Hindlimb muscle (tissue), 1 donor: Measurements from ENCODE around the gene KIAA0753. TPM values are rescaled to one million over a fixed set of nuclear protein-coding genes. Genes with fewer than 3 reads are reported as not detected.

ENCODE experiments used
- DNase-seq: peaks from one replicate; pipeline ENCODE4 v3.0.0-alpha.2; 2013
- polyA plus RNA-seq: library from polyadenylated mRNA; unstranded; fragments of 120-200 nt; gene quantifications from one replicate; pipeline ENCODE4 v1.2.1, GENCODE V29; 2013; ENCODE audit not compliant: insufficient read length

The KIAA0753 gene
- polyA plus RNA-seq, 1 donor, result 12.9 TPM

DNA sequence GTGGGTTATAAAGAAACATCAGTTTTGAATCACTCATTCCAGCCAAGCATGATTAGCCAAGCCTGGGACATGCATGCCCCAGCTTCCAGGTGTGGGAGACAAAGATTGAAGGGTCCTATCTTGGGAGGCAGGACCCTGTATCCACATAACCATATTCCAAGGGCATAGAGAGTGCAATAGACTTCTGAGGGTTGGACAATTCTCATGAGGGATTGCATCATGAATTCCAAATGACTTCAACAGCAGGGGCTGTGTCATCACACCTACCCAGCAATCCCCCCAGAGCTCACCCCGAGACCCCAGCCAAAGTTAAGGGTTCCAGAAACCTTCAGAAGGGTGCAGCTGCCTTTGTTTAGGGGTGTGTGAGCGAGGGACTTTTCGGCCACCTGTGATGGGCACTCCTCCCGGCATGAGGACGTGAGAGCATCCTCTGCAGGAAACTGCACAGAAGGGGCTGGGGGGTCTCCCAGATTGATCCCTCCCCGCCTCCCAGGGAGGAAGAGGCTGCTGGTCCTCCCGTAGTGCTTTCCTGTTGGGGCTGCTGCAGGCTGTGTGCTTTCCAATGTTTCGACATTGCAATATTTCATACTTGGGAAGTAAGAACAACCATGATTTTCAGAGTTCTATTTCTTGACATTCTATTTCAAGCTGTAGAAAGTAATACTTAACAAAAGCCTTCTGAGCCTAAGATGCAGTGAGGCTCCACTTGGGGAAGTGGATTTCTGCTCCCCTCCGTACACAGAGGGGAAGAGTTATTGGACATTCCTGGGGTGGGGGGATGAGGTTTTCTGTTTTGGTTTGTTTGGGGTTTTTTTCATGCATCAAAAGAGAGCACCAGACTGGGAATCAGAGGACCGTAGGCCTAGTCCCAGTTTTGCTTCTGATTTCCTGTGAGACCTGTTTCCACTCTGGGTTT, 70.9 kb downstream of the KIAA0753 start:
- no peak for DNase-seq

DNA sequence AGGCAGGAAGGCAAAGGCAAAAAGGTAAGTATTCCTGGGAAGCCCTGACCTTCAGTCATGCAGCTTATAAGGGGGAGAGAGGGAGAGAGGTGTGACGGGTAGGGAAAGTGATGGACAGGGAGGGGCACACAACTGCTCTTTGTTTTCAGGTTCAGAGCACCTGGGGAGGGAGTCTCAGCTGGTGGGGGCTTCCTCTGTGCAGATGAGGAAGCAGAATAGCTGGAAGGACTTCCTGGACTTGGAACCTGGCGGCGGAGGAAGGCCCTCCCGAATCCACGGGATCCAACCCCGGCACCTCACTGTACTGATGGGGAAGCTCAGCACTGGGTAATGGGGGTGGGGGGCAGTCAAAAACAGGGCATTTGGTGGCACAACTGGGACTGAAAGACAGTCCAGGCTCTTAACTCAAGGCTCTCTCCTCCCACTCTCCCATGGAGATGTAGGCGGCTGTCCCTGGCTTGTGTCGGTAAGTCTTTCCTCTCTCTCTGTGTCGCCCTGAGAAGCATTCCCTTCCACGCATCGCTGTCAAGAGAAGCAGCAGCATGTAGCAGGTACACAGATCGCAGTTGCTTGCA, 72.2 kb downstream of the KIAA0753 start:
- no peak for DNase-seq

DNA sequence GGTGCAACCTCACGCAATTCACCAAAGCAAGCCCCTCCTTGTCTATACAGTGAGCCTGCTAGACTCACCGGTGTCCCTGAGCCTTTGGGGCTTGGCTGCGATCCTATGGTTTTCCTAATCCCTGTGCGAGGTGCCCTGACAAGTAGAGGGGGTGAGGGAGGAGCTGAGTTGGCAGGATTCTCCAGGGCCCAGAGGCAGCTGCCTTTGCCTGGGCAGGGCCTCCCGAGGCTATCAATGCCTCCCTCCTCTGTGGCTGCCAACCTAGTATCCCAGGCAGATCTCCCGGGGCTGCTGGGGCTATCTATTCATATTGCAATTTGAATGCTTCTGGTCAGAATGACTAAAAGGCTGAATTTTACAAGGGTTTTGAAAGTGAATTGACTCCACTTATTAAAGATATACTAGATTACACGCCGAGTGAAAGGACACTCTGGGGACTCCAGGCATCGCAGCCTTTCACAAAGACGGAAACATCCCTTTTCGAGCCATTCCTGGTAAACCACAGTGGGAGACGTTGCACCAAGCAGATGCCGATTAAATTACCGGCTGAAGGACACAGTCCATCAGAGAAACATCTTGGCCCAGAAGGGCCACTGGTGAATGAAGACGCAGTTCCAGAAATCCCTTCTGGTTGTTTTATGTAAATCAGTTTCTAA, 72.9 kb downstream of the KIAA0753 start:
- no peak for DNase-seq

DNA sequence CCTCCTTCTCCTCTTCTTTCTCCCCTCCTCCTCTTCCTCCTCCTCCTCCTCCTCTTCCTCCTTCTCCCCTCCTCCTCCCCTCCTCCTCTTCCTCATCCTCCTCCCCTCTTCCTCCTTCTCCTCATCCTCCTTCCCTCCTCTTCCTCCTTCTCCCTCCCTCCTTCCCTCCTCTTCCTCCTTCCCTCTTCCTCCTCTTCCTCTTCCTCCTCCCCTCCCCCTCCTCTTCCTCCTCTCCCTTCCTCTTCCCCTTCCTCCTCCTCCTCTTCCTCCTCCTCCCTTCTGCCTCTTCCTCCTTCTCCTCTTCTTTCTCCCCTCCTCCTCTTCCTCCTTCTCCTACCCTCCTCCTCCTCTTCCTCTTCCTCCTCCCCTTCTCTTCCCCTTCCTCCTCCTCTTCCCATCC, 79.1 kb downstream of the KIAA0753 start:
- DNase-seq, result no peak

DNA sequence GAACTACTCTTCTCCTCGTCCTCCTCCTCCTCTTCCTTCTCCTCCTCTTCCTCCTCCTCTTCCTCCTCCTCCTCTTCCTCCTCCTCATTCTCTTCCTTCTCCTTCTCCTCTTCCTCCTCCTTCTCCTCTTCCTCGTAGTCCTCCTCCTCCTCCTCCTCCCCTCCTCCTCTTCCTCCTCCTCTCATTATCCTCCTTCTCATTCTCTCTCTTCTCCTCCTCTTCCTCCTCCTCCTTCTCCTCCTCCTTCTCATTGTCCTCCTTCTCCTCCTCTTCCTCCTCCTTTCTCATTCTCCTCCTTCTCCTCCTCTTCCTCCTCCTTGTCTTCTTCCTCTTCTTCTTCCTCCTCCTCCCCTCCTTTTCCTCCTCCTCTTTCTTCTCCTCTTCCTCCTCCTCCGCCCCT, 80.0 kb downstream of the KIAA0753 start:
- no peak for DNase-seq

DNA sequence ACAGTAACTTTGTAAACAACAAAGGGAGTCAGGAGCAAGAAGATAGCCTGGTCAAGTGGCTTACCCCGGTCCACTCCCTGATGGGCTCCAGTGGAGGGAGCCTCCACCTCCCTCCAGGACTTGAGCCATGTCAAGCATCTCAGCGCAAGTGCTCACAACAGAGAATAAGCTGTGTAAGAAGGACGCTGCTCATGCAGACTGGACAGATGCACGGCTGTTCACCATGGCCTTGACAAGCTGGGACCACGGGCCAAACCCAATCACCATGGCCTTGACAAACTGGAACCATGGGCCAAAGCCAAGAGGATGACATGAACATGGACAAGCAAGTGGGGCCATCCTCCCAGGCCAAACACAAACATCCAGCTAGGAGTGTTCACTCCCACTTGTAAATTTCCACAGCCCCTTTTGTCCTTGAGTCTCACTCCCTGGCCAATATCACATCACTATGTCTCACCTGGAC, 80.7 kb downstream of the KIAA0753 start:
- DNase-seq, result no peak

DNA sequence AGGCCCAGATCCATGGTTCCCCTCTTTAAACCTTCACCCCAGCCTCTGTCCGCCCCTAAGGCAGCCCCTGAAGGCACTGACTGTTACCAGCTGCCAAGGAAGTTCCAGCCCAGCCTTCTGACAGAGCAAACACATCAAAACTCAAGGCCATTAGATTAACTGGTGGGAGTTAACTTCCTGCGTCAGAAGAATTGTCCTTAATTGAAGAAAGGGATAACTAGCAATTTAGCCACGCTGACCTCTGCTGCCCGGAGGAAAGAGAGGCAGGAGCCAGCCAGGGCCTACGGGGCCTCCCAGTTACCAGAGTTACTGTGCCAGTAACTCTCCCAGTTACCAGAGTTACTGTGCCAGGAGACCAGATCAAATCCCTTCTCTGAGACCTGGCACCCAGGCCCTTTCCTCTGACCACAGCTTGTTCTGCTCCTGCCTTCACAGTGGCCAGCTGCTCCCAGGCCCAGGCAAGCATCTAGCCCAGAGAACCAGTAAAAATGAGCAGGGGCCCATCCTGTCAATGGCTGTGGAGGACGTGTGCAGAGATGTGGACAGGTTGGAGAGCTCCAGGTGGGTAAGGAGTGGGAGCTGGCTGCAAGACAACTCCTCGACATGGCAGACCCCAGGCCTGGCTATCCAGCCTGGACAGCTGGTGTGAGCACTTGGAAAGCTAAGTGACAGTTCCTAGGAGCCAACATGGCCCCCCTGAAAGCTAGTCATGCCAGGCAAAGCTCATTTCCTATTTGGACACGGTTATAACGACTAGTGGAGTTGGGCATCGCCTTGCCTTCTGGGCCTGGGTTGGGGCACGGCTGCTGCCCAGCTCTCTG, 81.4 kb downstream of the KIAA0753 start:
- no peak for DNase-seq

DNA sequence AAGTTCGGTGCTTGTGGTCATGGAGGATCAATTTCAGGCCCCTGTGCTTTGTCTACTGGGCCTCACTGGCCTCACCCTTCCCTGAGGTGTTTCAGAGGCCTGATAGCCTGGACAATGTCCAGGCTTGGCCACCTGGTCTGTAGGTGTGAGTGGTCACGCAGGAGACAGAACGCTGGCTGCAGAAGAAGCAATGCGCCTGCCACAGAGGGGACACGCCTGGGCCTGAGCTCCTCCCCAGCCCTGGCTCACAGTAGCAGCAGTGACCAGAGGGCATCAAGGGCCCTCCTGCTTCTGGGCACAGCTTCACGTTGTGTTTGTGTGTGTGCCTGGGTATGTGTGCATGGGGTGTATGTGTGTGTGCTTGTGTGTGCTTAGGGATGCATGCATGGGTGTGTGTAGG, 82.2 kb downstream of the KIAA0753 start:
- DNase-seq, result no peak

DNA sequence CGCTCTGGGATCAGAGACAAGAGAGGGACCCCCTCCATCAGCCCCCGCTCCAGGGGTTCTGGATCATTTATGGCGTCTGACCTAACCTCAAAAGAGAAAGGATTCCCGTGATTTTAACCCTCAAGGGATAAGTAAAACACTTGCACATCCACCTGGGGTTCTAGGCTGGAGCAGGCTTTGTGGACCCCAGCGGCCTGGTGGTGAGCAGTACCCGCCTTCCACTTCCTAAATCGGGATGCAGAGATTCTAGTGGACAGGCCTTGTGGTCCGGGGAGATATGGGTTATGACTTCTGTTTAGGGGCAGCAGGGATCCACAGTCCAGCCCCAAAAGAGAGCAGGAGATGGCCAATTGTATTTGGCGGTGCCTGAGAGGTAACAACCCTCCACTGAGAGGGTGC, 83.5 kb downstream of the KIAA0753 start:
- DNase-seq, result no peak

DNA sequence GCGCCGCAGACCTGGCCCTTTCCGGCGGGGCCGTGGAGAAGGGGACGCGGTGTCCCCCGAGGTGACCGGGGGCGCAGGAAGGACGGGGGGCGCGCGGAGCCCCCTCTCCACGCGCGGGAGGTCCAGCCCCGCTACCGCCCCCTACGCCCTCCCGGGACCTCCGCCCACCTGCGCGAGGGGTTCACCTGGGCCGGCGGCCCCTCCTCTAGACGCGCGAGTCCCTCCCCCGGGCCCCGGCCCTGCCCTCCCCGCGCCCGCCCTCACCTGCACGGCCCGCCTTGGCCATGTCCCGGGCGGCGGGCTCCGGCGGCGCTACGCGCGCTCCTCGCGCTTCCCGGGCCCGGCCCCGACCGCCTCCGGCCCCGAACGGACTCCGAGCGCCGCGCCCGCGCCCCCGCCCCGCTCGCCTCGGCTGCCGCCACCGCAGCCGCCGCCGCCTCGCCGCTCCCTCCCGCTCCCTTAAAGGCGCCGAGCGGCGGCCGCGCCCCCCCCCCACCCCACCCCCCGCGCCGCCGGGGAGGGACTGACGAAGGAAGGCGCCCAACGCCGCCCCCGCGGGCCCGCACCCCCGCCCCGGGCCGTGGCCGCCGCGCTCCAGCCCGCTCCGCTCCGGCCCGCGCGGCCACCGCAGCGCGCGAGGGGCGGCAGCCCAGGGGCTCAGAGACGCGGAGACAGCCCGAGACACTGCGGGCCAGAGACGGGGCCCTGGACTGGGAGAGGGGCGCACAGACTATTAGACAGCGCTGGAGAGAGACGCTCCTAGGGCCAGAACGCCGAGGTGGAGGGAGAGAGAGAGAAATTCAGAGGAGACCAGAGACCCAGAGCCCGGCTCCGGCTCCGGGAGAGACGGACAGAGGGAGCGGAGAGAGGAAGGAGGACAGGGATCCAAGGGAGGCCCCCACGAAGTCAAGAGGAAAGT, 84.1 kb downstream of the KIAA0753 start, which contains the start of gene PITPNM3:
Gene PITPNM3 (minus strand): TSS at position 435 of the 919 bp plus-strand sequence. CDS start 149 bp downstream, at position 286.
- DNase-seq, result no peak

DNA sequence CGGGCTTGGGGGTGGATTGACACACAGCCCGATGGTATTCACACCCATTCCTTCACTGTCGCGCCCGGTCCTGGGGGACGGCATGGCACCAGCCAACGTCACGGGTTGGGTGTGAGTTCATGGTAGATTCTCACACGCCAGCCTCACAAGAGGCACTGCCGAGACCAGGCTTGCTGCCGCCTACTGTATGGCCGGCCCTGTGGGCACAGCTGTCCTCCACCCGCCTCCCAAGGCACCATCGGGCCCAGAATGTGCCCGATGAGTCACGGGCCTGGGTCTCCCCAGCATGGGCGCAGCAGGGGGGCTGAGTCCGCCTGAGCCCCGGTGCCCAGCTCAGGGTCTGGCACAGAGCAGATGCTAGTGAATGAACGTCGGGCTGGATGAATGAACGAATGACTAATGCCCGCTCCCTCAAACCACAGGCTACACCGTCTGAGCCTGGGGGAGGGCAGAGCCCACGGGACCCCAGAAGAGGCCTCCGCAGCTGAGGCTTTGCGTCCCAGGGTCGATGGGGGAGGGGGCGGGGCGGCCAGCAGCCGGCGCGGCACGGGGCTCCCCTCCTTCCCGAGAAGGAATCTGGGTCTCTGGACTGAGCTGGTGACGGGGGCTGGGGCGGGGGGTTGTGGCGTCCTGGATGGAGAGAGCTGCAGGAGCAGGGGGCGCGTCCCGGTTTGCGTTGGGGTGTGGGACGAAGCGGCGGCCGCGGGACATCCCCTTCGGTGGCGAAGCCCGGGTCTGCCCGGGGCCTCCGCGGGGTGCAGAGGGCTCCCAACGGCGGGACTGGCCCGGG, 85.0 kb downstream of the KIAA0753 start:
- no peak for DNase-seq

DNA sequence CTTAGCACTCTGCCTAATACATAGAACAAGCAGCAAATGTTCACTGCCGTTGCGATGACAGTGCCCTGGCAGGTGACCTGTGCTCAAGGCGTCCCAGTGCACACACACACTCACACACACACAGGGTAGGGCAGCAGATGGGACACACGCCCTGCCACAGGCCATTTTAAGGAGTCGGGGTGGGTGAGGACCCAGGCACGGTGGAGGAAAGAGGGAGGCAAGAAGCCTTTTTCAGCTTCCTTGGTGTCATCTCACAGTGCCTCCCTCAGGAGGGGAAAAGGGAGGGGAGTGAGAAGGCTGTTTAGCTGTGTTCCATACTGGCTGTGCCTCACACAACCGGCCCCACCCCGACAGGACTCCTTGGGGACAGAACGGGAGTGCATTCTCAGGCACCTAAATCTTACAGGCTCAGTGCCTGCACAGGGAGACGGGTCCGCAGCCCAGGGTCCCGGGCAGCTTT, 85.6 kb downstream of the KIAA0753 start:
- DNase-seq, result no peak

DNA sequence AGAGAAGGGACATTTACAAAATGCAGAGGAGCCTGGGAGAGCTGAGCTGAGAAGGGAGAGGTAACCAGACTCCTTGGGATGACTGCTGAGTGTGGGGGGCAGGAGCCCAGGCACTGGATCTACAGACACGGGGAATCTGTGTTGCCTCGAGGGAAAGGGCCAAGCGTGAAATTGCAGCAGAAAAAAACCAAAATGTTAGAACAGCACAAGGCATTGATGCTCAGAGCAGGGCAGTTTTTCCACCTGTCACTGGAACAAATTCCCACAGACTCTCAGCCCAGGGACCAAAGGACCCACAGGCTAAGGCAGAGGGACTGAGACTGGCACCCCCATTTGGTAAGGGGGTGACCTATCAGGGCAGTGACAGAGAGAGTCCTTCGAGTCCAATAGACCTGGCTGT, 86.2 kb downstream of the KIAA0753 start:
- DNase-seq, result no peak

DNA sequence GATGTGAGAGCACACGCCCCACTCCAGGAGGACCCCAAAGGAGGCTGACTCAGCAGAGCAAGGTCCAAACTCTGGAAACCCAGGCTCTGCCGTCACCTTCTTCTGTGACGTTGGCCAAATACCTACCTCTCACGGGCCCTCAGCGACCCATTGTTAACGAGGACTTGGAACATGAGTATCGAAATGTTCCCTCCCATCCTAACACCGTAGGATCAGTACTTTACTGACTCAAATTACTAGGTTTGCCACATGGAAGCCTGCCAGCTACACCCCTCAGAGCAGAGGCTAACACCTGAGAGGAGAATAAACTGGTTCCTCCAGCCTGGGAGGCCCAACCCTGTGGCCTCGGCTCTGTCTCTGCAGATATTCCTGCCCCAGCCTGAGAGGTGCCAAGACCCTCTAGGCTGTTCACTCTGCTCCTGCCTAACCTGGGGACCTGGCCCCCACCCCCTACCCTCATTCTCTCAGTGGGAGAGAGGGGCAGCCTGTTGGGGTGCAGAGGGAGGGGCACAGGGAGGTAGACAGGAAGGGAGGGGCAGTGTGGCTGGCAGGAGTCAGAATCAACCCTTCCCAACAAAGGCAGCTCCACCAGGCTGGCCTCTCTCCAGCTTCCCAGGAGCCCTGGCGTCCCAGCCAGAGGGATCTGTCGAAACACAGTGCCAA, 88.5 kb downstream of the KIAA0753 start:
- DNase-seq, result no peak

DNA sequence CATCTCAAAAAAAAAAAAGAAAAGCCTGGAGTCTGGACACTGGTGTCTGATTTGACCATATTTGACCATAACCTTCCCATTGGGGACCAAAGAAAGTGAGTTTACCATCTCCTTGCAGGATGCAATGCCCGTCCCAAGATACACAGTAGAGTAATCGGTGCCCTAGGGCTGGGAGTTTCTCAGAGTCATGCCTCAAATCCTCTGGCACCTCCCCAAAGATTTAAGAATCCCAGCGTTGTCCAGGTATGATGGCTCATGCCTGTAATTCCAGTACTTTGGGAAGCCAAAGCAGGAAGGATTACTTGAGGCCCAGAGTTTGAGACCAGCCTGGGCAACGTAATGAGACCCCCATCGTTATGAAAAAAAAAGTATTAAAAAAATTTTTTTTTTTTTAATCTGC, 89.2 kb downstream of the KIAA0753 start:
- no peak for DNase-seq

DNA sequence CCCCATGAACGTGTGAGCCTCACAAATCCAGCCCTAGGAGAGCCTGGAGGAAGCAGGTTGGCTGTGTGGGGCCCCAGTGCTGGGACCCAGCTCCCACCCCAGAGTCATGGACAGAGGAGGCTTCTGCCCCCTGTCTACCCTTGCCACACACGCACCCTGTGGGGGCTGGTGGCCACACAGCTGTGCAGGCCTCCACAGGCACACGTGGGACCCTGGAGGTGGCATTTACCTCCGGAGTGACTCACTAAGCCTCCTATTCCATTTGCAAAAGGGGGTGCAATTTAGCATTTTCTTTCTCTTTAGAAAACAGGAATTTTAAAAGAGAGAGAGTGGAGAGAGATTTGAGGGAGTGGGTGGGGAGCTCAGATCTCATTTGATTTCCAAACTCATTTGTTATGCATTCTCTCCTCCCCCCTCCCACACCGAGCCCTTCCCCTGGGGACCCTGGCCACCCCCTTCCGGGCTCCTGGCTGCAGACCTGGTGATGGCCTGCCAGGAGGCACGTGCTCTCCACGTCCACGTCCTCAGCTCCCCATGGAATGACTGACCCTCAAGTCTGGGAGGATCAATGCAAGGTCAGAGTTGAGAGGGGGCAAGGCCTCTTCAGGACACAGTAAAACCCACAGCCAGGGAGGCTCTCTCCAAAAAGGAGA, 91.0 kb downstream of the KIAA0753 start:
- no peak for DNase-seq

DNA sequence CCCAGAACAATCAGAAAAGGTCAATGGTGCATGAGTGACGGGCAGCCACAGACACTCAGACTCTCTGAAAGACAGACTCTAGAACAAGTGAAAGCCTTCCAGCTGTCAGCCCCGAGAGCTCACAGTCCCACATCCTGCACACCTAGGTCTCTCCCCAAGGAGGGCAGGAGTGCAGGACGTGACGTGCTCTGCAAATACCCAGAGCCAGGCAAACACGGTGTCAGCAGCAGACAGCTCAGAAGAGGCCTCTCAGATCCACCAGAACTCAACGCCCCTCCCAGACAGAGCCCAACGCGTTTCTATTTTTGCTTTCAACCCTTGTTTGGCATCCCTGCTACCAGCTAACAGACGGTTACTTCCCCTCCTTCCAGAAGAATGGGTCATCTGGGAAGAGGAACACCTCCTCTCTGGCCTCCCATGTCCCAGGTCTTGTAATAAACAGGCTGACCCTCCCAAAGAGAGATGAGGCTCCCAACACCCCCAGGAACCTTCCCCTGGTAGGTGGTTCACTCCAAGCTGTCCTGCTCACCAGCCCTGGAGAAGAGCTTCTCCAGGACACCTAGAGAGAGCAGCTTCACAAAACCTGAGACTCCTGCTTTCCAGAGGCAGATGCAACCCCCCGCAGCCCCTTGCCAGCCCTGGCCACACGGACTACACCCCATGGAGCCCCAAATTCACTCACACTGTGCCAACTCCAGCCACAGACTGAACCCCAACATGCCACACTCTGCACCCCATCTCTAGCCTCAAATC, 91.8 kb downstream of the KIAA0753 start:
- DNase-seq, result no peak

DNA sequence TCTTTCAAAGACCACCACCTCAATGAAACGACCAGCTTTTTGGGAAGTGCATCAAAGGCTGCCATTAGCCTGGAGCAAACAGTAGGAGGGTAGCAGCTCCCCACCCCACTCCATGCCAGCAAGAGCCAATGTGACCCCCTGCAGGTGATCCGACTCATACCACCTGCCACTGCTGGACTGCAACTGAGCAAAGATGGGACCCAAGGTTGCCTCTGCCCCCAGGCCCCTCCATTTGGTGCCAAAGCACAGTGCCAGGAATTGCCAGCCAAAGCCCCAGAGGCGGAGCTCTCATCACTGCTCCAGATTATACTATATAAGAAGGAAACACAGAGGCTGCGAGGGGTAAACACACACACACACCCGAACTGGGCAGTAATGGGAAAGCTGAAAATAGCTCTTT, 92.5 kb downstream of the KIAA0753 start:
- DNase-seq, result no peak

DNA sequence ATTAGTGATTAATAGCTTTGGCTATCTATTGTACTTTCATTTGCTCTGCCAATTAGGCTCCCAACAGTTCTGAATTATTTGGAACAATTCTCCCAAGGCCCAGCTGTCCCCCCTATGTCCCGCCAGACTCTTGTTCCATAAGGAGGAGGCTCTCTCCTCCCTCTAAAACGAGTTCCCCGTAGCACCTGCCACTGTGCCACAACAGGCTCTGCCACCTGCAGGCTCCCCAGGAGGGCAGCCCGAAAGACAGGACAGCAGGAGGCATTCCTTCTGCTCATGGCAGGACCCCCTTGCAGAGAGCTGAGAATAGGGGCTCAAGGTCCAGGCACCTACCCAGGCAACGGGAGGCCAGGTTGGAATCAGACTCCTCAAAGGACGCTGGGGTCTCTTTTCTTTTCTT, 93.2 kb downstream of the KIAA0753 start:
- DNase-seq, result no peak
